GM19025 (cell line): ENCODE measurements around the gene MAGEB10.
"Not testable (repeated sequence)": the region's sequence is repeated elsewhere in the genome, so short reads cannot be mapped to it uniquely, and the experiment has no call there.

Source experiments
- ATAC-seq: cut with Tn5 transposase; IDR thresholded peaks from one replicate; pipeline ENCODE4 v1.9.1; 2021; ENCODE audit warnings: mild to moderate bottlenecking, low read depth, moderate library complexity; ENCODE audit not compliant: unreplicated experiment

Gene MAGEB10

GRCh38 chrX:27807690-27808089 is at the start of gene MAGEB10:
MAGEB10 (plus strand) TSS chrX:27807990; CDS start chrX:27821307, 13,317 bp downstream.
- ATAC-seq, result no peak

GRCh38 chrX:27765718-27766117 is 42.1 kb upstream of the MAGEB10 start:
- no peak for ATAC-seq

- no peak for ATAC-seq
These were observed 40.4 kb upstream of the MAGEB10 start for GRCh38 chrX:27767387-27767786.

GRCh38 chrX:27775984-27776383 is 31.8 kb upstream of the MAGEB10 start:
- no peak for ATAC-seq

GRCh38 chrX:27796640-27797257 is 11.0 kb upstream of the MAGEB10 start:
- ATAC-seq, result no peak

- ATAC-seq, result no peak
These were observed 10.2 kb upstream of the MAGEB10 start for GRCh38 chrX:27797575-27797974.

GRCh38 chrX:27808226-27808625 is 436 bp downstream of the MAGEB10 start:
- no peak for ATAC-seq

GRCh38 chrX:27808991-27809859 is 1.4 kb downstream of the MAGEB10 start:
- not testable (repeated sequence) for ATAC-seq

- ATAC-seq, result no peak
These were observed 7.4 kb downstream of the MAGEB10 start for GRCh38 chrX:27815209-27815608.

- ATAC-seq, result no peak
These were observed 16.0 kb downstream of the MAGEB10 start for GRCh38 chrX:27823812-27824211.

GRCh38 chrX:27838185-27838584 is 30.4 kb downstream of the MAGEB10 start:
- no peak for ATAC-seq

GRCh38 chrX:27840881-27841280 is 33.1 kb downstream of the MAGEB10 start:
- ATAC-seq, result no peak

- no peak for ATAC-seq
These were observed 35.1 kb downstream of the MAGEB10 start for GRCh38 chrX:27842859-27843258.

GRCh38 chrX:27860337-27860736 is 52.5 kb downstream of the MAGEB10 start:
- no peak for ATAC-seq

- no peak for ATAC-seq
These were observed 56.0 kb downstream of the MAGEB10 start for GRCh38 chrX:27863809-27864208.
